CMK (cell line): ENCODE measurements around the gene CDADC1.
A peak's percentile ranks its signal among the peaks of the same experiment; 100 is the strongest.

Source experiments
- DNase-seq: peaks from one replicate; pipeline ENCODE4 v3.0.0-alpha.2; 2010; ENCODE audit warnings: low read depth

Gene CDADC1

DNA sequence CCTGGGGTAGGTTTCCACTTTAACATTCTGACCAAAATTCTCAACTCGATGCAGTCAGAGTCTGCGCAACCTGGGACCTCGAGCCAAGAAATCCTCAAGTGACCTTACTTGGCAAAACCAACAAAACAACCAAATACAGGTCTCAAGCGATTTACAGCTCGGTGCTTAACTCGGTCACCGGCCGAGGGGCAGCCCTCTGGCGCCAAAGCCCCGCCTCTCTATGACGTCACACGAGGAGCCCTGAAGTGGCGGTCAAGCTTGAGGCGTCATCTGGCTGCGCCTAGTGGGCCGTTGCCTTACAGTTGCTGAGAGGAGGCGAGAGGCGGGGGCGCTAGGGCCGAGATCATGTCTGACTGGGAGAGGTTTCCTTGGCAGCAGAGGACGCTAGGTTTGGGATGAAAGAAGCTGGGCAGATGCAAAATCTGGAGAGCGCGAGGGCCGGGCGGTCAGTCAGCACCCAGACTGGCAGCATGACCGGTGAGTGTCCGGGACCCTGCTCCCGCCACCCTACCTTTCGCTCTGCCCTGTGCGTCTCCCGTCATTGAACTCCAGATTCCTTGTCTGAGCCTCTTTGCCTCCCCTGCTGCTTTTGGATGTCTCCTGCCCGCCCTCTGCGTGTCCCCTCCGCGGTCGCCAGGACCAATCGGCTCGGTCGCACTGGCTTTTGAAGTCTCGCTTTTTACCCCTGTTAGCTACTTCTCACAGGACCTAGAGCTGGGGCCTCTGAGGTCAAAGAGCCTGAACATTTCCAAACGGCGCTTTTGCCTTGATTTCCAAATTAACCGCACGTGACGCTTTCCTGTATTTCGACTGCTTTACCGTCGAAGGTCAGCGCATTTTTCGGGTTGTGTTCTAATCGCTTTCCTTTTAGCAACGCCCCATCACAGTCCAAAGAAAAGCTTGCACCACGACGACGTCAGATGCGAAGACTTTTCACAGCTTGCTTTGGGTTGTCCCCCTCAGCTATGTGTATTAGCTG is at the start of gene CDADC1:
Gene CDADC1 (plus strand): TSS at position 283 of the 979 bp plus-strand sequence. CDS start 113 bp downstream, at position 396.
- peak; percentile 94 for DNase-seq

DNA sequence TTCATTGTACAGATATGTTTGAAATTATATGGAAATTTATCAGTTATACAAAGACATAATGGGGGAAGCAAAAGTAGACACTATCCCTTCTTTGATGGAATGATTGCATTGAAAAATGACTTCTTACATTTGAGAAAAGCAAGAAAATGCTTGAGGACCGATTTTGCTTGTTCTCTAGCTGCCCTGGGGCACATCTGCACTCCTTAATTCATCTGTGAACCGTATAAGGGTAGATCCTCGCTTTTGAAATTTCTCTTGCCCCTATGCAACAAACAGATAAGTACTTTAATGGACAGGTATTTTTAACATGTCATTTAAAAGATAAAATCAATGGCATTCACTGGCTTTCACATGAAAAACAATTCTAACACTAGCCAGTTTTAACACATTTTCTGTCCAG is 41.1 kb upstream of the CDADC1 start:
- DNase-seq = no peak

DNA sequence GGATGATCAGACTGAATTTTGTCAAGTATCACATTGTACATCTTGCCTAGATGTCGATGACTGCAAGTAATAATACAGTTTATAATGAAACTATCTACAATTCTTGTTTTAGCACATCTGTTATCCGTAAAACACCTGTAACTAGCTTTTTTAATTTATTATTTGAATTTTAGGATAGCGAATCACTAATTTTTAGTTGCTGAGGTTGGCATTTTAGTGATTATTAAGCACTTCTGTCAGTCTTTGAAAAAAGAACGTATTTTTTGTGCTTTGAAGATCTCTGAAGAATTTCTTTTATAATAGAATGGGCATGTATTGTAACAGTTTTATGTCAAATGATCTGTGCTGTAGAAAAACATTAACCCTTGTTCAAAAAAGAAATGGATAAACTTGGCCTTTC is 39.1 kb upstream of the CDADC1 start:
- no peak for DNase-seq

GRCh38 chr13:49210114-49210513 is 37.6 kb upstream of the CDADC1 start:
- DNase-seq = no peak

DNA sequence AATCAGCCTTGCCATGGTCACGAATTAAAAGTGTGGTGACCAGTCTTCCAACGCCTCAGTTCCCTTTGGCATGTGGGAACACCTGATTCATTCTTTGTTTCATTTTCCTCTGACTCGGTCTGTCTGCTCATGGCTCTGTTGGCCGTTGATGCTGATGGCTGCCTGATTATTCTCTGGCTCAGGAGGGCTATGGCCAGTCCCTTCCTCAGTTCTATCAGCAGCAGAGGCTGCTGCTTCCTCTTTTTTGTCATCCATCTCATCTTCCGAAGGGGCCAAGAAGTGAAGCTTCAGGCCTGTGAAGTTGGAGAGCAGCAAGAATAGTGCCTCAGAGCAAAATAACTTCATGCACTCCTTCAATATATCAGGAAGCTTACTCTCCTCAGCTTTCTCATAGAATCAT is 37.1 kb upstream of the CDADC1 start:
- no peak for DNase-seq

GRCh38 chr13:49213539-49213938 is 34.2 kb upstream of the CDADC1 start:
- no peak for DNase-seq

DNA sequence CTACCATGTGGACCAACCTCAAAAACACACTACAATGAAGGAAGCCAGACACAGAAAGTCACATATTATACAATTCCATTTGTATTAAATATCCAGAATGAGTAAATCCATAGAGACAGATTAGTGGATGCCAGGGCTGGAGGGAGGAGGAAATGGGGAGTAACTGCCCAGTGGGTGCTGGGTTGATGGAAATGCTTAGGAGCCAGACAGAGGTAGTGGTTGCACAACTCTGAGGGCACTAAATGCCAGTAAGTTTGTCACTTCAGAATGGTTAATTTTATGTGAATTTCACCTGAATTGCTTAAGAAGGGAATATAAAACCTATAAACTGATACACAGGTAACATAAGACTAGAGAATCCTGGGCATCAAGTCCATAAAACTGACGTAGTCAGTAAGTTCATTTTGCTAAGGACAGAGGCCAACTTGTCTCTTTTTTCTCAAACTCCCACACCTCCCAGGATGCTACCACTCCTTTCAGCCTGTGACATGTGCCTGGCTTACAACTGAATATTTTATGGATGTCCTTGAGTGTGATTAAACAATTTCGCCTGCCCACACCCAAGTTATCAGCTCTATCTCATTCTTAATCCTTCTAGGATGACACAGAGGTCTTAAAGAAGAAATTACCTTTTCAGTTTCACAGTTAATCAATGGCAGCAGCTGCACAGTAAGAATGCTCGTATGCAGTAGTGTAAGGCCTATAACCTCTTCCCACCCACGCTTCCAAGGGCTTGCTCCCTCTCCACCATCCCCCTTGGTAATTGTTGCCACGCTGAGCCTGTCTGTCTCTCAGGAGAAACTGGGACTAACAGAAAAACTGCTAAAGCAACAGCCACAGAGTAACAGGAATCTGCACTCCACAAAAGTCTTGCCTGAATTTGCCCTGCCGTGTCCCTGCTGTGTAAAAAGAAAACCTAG is 33.5 kb upstream of the CDADC1 start:
- no peak for DNase-seq

DNA sequence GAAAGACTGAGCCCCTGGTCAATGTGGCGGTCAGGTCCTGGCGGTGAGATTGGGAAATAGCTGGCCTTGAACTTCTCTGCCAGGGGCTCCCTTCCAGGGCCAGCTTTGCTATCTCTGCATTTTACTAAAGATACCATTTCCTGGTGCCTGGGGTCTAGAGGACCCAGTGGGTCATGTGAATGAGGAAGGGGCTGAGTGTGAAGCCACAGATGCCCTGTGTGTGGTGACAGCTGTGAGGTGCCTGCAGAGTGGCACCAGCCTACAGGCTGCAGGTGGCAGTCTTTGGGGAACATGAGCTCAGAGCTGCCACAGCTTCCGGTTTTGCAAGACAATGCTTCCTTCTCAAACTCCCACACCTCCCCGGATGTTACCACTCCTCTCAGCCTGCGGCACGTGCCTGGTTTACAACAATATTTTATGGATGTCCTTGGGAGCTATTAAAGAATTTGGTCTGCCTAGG is 32.8 kb upstream of the CDADC1 start:
- peak; percentile 64 for DNase-seq

DNA sequence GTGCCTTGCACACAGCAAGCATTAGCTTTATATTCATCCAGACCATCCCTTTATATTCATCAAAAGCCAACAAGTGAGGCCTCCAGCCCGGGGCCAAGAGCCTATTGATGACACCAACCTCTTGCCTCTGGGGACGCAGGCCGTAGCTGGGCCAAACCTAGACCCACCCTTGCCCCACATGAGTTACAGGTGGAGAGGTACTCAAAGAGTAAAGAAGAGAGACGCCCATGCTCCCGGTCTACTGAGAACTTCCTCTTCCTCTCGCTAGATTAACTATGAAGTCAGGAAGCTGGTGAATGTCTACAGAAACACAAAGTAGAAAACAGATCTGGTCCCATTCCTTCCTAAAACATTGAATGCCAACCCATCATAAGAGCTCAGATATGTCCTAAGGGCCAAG is 31.4 kb upstream of the CDADC1 start:
- no peak for DNase-seq

DNA sequence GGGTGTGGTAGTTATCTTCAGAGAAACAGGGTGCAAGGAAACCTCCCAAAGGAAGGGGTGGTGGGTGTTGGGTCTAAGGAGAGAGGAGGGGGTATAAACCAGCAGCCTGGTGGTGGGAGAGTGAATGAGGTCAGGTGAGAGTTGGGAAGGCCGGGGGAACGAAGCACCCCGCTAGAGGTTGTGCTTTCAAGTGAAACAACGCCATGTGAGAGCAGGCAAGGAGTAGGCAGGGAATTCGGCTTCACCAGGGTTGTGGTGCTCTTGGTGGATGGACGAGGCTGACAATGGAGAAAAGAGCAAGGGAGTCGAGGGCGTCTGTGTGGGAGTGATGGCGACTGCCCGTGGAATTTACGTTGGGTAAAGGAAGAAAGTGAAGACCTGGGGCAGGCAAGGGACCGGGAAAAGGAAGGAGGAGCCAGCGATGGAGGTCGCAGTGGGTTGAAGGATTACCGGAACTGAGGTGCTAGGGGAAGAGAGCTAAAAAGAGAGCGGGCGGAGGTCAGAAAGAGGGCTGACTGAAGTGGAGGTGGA is 29.7 kb upstream of the CDADC1 start:
- DNase-seq = no peak

DNA sequence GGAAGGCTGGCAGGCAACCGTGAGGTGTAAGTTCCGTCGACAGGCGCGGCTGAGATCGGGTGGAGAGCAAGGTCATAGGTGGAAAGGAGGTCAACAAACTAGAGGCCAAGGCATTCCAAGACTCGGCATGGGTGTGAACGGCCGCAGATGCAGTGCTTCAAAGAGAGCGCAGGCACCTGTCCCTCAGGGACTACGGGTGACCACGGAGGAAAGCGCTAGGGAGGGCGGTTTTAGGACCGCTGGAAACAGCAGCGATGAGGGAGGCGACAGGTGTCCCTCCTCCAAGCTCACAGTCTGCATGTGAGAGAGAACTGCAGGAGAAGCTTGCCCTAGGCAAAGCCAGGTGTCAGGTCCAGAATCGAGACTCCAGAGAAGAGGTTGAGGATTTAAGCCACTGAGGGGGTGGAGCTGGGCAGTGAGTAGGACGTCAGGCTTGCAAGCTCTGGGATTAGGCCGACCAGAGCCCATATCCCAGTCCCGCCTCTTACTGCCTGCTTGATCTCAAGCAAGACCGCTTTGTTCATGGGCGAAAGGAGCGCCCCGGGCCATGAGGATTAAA is 29.2 kb upstream of the CDADC1 start:
- DNase-seq = no peak

DNA sequence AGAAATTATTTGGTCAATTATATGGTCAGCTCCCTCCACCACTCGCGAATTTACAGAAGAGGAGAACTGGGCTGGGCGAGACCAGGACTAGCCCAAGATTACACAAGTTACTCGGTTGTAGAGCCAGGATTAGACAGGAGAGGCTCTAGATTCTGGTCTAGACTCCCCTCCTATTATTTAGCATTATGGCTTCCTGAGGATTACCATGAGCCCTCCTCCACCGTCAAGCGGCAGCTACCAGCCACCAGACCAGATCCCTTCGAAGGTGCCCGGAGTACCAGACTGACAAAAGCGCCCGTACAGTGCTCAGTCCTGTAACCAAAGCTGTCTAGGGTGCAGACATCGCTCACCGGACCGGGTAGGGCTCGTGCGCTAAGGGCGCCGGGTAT is 28.1 kb upstream of the CDADC1 start:
- DNase-seq = no peak

DNA sequence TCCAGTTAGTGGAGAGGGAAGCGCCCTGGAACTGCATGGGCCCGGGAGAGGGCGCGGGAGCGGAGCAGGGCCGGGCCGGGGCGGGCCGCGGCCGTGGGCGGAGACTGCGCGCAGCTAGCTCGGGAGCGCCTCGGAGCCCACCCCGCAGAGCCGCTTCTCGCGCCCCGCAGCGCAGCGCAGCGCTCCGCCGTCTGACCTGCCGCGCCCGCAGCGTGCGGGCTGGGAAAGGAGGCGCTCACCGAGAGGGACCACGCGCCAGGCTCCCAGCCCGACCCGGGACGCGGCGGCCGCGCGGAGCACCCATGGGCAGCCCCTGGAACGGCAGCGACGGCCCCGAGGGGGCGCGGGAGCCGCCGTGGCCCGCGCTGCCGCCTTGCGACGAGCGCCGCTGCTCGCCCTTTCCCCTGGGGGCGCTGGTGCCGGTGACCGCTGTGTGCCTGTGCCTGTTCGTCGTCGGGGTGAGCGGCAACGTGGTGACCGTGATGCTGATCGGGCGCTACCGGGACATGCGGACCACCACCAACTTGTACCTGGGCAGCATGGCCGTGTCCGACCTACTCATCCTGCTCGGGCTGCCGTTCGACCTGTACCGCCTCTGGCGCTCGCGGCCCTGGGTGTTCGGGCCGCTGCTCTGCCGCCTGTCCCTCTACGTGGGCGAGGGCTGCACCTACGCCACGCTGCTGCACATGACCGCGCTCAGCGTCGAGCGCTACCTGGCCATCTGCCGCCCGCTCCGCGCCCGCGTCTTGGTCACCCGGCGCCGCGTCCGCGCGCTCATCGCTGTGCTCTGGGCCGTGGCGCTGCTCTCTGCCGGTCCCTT is 27.5 kb upstream of the CDADC1 start, which contains the start of gene MLNR:
Gene MLNR (plus strand): TSS at position 303 of the 820 bp plus-strand sequence. CDS start 0 bp downstream, at position 303.
- DNase-seq = no peak

DNA sequence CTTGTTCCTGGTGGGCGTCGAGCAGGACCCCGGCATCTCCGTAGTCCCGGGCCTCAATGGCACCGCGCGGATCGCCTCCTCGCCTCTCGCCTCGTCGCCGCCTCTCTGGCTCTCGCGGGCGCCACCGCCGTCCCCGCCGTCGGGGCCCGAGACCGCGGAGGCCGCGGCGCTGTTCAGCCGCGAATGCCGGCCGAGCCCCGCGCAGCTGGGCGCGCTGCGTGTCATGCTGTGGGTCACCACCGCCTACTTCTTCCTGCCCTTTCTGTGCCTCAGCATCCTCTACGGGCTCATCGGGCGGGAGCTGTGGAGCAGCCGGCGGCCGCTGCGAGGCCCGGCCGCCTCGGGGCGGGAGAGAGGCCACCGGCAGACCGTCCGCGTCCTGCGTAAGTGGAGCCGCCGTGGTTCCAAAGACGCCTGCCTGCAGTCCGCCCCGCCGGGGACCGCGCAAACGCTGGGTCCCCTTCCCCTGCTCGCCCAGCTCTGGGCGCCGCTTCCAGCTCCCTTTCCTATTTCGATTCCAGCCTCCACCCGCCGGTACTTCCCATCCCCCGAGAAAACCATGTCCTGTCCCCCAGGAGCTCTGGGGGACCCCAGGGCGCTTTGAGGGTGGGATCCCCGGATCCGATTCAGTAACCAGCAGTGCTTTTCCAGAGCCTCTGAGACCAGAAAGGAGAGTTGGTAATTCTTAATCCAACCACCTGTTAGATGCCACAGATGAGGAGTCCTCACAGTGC is 26.7 kb upstream of the CDADC1 start:
- no peak for DNase-seq

- DNase-seq = no peak
These were observed 26.1 kb upstream of the CDADC1 start for GRCh38 chr13:49221590-49221965.

DNA sequence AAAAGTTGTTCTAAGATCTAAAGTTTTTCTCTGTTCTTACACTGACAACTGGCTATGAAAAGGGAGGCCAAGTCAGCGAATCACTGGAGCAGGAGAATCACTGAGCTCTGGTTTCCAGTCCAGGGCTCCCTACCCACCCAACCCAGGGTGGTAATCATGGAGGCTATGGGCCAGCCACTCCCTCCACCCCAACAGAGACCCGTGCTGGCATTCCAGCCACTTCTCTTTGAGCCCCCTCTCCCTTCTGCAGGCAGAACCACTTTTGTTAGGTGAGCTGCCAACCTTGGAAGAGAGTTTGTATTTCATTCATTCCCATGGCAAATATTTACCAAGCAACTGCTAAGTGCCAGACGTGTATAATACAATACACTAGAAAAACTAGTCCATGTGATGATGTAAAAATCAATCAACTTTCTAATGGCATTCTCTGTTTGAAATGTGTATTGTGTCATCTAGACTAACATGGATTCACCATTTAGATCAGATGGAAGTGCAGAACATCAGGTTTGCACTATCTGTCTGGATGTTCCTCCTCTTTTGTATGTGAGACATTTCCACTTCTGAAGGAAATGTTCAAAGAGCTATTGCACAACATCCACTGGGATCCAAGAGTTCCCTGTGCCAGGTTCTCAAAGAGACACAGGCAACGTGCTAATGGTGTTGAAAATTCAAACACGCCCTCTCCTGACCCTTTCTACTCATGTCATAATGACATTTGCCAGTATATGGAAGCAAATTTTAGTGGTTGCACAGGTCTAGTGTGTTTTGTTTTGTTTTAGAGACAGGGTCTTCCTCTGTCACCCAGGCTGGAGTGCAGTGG is 22.3 kb upstream of the CDADC1 start:
- DNase-seq = no peak

- no peak for DNase-seq
These were observed 21.1 kb upstream of the CDADC1 start for GRCh38 chr13:49226613-49227012.

DNA sequence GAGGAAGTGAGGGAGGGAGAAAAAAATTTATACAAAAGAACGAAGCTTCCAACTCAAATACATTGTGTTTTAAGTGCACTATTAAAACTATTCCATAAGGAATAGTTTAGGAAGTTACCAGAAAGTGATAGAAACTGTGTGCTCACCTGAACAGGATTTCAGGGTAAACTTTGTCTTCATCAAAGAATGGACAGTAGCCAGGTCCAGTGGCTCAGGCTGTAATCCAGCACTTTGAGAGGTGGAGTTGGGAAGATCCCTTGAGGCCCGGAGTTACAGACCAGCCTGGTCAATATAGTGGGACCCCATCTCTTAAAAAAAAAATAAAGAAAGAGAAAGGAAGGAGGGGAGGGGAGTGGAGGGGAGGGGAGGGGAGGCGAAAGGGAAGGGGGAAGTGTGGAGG is 13.0 kb upstream of the CDADC1 start:
- no peak for DNase-seq

GRCh38 chr13:49235856-49236431 is 11.8 kb upstream of the CDADC1 start:
- DNase-seq = no peak
